Islet precursor cell (in vitro differentiated cells): ENCODE data around the gene SIGLEC1.

ENCODE experiments used
- DNase-seq: peaks from one replicate; pipeline ENCODE4 v3.0.0-alpha.2; 2018

SIGLEC1 gene

DNA sequence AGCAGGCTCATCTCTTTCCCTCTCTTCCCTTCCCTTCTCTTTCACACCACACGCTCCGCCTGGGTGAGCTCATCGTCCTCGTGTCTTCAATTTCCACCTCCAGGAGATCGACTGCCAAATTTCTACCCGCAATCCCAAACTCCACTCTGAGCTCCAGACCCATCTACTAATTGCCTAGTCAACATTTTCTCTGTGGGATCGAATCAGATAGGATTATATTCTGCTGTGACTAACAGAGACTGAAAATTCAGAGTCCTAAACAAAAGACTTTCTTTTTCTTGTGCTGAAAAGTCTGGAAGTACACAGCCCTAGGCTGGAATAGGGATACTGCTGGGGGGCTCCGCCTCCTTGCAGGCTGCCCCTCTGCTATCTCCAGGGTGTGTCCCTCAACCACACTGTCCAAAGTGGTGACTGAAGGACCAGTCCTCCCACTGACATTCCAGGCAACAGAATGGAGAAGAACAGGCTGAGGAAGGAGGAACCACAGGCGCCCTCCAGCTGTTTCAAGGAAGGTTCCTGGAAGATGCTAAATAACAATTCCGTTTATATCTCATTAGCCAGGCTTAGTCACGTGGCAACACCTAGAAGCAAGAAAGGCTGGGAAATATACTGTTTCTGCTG lies 15.1 kb upstream of the SIGLEC1 start:
- DNase-seq, result peak; percentile 79

DNA sequence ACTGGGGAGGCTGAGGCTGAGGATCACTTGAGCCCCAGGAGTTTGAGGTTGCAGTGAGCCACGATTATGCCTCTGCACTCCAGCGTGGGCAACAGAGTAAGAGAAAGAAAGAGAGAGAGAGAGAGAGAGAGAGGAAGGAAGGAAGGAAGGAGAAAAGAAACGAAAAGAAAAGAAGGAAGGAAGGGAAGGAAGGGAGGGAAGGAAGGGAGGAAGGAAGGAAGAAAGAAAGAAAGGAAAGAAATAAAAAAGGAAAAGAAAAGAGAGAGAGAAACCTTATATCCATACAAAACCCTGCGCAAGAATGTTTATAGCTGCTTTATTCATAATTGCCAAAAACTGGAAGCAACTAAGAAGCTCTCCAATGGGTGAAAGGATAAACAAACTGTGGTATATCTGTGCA lies 12.0 kb upstream of the SIGLEC1 start:
- no peak for DNase-seq

DNA sequence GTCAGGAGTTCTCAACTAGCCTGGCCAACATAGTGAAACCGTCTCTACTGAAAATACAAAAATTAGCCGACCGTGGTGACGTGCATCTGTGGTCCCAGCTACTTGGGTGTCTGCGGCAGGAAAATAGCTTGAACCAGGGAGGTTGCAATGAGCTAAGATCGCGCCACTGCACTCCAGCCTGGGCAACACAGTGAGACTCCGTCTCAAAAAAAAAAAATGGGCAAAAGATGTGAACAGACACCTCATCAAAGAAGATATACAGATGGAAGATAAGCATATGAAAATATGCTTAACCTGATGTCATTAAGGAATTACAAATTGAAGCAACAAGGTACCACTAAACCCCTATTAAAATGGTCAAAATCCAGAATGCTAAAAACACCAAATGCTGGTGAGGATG lies 10.9 kb upstream of the SIGLEC1 start:
- no peak for DNase-seq

DNA sequence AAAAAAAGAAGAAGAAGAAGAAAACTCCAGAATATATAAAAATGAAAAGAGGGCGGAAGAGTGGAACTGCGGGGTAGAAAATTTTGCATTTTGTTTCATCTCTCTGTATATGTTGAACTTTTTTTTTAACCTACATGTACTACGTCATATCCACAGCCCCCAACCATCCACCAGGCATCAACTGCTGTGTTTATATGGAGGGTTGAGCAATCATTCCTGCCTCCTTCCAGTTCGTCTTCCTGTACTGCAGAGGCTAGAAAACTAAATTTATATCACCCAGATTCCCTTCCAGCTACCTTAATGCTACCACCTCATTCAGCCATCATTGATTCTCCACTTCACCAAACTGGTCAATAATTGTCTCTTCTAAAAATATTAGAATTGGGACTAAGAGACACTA lies 9.5 kb upstream of the SIGLEC1 start:
- no peak for DNase-seq

DNA sequence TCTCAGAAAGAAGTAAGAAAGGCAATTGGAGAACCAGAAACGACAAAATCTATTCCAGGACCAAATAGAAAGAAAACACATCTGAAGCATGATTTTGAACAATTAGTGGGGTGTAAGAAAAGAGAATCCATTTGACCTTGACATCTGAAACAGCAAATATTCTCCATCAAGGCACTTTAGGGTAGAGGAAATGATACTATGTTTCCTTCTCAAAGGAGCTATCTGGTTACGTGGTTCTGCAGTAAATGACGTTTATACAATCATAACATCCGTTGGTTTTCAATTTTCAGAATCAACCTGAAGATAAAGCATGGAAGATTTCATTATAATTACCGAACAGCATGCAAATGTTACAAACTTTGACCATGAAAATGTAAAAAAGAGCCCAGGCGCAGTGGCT lies 8.2 kb upstream of the SIGLEC1 start:
- no peak for DNase-seq

DNA sequence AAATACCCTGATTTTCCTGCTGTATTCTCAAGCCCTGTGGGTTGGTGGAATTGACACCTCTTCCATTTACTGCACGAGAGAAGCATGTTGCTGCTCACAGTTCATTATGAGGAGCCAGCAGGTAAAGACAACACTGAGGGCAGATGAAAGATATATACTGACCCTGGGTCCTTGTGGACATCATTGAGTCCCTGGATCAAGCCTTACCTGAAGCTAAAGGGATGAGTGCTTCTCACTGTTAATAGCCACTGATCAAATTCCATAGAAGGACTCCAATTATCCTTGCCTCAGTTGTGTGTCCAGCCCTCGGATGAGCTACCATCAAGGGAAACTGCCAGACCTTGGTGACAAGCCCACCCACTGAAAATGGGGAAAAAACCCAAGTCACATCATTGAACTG lies 7.7 kb upstream of the SIGLEC1 start:
- no peak for DNase-seq

DNA sequence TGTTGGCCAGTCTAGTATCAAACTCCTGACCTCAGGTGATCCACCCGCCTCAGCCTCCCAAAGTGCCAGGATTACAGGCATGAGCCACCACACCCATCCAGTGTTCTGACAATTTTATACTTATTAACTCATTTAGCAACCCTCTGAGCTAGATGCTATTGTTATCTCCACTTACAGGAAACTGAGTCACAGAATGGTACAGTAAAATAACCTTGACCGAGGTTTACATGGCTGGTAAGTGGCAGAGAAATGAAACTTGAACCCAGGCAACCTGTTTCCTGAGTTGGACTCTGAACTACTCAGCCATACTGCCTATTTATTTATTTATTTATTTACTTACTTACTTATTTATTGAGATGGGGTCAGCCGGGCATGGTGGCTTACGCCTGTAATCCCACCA lies 6.6 kb upstream of the SIGLEC1 start:
- DNase-seq, result no peak

DNA sequence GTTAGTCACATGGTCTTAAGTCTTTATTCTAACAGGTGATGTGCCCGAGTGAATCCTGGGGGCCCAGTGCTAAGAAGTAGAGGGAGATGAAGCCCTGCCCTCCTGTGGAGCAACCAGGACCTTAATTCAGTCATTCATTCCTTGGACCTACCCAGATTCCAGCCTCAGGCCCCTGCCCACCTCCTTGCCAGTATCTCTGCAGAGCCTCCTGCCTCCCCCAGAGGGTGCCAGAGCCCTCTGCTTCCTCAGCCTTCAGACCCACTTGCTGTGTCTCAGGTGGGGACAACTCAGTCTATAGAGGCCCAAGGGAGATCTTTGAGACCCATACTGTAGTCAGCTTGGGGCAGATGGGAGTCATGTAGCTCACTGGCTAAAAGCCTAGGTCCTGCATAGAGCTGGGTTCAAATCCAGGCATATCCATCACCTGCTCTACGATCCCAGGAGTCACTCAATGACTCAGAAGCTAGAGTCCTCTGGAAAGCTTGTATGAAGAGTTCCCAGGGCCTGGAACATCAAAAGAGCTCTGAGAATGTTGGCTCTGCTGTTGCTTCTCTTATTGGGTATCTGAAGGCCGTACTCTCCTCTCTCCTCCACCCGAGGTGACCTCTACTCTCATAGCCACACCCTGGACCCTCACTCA lies 3.9 kb upstream of the SIGLEC1 start:
- DNase-seq, result peak; percentile 88

DNA sequence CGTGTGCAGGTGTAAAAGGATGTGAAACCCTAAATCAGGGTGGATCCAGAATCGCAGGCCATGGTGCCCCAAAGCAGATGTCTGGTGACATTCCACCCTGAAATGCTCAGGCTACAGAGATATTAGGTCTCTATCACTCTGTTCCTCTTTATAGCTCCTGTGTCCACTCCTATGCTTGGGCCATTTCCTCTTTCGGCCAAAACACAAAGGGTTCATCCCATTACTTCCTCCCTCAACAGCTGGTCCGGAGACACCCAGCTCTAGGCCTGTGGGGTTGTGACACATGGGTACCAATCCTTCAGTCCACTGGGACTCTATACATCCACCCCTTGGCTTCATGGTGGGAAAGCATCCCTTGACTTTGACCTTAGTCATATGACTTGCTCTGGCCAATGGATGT lies 1.7 kb upstream of the SIGLEC1 start:
- DNase-seq, result no peak

DNA sequence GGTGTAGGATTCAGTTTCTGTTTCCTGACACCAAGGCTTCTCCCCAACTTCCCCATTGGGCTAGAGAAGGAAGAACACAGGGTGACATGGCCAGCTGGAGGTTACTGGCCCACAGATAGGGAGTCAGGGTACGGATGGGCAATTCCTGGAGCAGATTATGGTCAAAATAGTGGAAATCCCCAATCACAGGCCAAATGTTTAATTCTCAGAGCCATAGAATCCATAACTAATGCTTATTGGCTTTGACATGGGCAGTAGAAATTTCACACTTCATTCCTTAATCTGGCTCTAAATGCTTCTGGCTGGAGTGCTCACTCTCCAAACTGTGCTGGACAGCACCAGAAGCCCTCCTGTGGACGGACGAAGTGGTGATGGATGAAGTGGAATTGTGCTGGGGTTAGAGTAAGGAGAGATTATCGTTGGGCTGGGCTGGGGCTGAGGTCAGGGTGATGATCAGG lies 887 bp downstream of the SIGLEC1 start:
- DNase-seq, result peak; percentile 40

DNA sequence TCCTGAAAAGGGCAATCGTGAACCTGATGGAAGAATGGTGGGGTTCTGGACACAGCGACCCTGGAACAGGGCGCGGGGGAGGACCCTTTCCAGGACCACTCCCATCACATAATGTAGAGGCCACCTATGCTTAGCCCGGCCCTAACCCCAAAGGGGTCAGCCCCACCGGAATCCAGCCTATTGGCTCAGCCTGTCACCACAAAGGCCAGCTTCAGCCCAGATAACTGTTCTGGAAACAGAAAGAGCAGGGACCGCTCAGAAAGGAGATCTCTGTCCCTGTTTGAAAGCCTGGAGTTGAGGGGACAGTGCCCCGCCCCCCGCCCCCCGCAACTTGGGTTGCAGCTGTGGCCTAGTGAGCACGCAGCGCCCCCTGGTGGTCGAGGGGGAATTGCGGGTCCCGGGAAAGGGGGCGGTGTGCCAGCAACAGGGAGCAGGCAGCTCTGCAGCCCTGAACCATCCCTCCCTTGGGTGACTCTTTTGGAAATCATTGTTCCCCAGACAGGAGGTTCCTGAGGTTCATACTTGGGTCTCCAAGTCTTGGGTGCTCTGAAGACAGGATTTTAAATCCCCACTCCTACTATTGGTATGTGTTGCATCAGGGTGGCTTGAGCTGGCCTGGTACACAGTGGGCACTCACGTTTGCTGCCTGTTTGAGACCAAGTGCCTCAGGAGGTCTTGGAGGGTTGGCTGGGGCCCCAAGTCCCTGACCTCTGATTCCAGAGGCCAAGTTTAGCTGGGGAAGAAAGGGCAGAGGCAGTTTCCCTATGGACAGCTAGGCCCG lies 1.5 kb downstream of the SIGLEC1 start:
- peak; percentile 74 for DNase-seq

DNA sequence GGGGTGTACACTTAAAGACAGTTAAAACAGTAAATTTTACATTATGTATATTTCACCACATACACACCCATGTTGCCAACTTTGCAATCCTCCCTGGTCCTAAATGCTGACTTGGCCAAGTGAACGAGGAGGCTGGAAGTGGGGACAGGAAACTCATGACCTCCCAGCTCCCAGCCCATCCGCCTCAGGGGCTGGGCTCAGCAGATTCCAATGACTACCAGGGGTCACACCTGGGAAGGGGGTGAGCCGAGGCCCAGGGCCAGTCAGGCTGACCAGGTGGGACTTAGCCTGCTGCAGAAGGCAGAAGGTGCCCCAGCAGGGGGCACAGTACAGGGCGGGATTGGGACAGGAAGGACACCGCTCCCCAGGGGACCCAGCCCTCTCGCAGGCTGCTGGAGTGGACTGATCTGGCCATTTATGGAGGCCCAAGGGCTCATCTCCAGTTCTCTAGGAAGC lies 2.4 kb downstream of the SIGLEC1 start:
- DNase-seq, result peak; percentile 53

DNA sequence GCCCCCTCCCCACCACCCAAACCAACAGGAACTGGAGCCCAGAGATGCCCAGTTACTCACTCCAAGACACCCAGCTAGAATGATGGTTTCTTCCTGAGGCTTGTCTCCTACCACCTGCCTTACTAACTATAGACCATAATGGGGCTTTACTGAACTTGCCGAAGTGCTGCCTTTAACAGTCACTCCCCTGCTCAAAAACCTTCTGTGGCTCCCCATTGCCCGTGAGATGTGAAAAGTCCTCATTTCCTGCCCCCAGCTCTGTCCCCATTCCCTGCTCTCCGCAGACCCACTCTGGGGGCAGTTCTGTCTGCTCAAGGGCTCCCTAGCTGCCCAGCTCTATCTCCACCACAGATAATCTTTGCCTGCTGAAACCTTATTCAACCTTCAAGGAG lies 4.9 kb downstream of the SIGLEC1 start:
- DNase-seq, result no peak

DNA sequence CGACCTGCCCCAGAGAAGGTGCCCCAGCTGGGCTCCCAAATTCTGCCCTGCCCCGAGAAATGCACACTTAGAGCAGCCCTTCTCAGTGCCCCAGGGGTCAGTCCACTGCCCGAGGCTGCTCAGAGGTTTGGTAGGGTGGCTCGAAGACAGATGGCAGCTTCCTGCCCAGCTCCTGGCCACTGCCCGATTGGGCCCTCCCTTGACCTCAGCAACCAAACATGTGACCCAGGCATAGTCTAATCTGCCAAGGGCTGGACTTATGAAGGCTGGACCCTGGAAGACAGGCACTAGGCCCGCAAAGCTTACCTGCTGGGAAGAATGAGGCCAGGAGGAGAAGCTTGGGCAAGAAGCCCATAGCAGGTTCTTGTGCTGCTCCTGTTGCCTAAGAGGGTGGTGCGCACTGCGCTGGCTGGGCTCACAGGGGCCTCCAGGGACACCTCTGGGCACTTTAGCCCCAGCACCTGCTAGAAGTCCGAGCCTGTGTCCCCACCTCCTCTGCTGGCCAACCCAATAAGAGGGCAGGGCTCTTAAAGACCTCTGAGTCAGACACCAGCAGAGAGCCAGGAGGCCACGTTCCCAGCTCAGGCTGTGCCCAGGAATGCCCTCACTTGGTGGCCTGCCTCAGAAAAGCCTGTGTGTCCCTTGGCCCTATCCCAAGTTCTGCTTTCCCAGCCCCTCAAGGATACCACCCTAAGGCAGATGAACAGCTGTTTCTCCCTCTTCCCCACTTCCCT lies 5.5 kb downstream of the SIGLEC1 start:
- DNase-seq, result peak; percentile 55

DNA sequence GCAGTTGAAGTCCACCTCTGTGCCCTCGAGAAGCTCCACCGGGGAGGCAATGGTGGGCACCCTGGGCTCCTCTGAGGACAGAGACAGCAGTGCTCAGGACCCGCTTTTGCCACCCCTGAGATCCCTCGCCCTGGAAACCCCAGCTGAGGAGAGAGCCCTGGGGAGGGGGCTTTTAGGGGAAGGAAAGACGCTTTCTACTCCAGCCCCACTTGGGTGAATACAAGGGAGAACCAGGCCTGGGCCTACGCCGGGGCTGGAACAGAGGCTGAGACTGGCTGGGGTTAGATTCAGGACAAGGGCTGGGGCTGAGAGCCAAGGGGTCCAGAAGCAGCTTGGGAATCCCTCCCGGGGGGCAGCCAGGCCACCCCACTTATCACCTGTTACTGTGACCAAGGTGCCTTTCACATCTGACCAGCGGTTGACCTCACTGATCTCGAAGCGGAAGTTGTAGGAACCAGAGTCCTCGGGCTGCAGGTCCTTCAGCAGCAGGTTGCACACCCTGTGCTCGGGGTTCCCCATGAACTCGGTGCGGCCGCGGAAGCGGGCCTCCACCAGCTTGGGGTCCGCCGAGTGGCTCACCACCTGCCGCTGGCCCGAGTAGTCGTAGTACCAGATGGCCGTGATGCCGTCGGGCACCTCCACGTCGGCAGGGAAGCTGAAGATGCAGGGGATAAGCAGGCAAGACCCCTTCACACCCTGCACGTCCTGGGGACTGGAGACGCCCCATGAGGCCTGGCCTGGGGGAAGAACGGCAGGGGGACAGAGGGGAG lies 6.2 kb downstream of the SIGLEC1 start:
- peak; percentile 53 for DNase-seq

DNA sequence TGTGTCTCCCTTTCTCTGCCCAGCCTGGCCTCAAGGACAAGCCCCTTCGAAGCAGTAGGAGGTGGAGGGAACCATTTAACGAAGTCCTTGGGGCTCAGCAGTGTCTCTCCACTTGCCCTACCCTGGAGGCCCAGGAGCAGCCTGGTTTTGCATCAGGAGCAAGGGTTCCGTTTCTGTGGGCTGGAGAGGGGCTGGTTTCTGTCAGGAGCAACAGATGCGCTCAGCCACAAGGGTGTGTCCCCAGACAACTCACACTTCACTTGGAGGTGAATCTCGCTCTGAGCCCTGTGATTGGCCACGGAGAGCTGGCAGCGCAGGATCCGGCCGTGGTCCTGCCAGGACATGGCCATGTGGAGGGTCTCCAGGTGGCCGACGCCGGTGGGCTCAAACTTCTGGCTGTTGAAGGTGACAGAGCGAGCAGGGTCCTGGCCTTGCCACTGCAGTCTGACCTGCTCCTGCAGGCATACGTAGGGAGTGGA lies 6.9 kb downstream of the SIGLEC1 start:
- peak; percentile 56 for DNase-seq

DNA sequence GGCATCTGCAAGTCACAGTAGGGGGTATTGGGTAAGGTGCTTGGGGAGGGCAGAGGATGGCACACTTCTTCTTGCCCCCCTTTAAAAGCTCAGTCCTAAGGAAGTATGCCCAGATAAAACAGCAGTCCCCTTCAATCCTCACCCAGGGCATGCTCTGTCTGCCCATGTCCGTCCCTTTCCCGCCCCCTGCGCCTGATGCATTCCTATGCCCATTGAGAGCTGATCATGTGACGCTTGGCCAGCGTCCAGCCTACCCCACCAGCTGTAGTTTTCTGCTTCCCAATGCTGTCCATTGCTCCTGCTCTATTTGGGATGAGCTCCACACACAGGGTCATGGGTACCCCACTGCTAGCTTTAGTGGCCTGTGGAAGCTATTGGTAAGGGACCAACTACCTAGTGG lies 8.3 kb downstream of the SIGLEC1 start:
- DNase-seq, result peak; percentile 44

DNA sequence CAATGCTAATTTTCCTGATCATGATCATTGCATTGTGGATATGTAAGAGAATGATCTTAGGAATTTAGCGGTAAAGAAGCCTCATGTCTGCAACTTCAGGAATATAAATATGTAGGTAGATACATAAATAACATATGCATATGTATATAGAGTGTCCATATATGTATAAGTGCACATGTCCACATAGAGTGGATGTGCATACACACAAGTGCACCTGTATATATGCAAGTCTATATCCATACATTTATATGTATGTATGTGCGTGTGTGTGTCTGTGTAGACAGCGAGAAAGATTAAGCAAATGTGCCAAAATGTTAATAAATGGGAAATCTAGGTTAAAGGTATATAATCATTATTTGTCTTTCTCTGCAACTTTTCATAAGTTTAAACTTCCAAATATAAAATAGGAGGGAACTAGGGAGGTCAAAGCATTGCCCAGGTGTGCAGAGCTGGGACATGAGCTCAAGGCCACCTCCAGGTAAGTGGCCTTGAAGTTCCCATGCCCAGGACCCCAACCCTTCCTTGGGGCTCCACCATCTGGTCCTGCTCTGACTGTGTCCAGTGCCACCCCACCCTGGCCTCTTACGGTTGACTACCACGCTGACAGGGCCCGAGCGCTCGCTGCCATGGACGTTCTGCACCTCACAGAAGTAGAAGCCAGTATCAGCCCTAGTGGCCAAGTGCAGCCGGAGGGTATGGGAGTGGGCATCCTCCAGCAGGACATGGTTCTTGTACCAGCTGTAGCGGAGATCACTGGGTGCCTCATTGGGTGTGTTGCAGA lies 9.6 kb downstream of the SIGLEC1 start:
- peak; percentile 45 for DNase-seq

DNA sequence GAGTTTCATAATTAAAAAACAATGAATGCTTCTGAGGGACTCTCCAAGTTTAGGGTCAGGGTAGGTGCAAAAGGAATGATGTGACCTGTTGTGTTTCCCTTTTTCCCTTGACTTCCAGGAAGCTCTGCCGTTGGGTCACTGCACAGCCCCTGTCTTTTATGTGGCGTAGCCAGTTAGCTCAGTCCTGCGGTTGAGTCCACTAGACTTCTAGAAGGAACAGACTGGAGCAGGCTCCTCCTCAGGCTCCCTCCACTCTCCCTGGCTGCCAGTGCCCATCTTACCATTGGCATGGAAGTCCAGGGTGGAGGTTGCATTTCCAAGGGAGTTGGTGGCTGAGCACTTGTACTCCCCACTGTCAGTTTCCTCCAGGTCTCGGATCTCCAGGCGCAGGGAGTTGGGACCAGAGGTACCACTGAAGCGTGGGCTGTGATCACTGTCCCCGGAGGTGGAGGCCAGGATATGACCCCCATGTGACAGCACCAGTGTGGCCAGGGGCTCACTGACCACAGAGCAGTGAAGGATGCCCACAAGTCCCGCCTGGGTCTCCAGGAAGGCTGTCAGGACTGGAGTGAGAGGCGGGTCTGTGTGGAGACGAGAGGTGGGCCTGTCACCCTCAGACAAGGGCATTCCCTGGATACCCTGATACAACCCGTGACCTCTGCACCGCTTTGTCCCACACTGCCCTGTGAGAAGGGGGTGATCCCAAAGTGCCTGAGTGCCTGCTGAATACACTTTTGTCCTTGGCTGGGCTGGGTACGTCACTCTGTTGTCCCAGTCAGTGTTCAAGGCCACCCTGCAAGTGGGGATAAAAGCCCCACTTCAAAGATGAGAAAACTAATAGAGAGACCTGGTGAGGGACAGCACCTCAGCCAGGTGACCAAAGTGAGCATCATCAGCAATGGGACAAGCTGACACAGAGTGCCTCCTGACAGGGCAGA lies 11.1 kb downstream of the SIGLEC1 start:
- DNase-seq, result peak; percentile 43

DNA sequence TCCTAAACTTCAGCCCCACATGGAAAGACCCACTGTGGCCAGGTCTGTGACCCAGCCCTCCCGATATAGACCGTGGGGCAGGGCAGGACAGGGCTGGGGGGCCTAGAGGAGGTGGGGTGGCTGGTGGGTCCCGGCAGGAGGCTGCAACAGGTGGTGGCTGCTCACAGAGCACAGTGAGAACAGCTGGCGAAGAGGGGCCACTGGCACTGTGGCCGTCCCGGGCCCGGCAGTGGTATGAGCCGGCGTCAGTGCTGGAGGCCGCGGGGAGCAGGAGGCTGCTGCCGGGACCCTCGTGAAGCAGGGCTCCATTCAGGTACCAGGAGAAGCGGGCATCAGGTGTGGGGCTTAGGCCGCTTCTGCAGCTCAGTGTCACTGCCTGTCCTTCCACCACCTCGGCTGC lies 13.4 kb downstream of the SIGLEC1 start:
- DNase-seq, result no peak
